Measurements from ENCODE around the gene IL16.

The IL16 gene

GRCh38 chr15:81297147-81297572 is 100.5 kb downstream of the IL16 start:
- no peak for DNase-seq

GRCh38 chr15:81297603-81298575 is 101.2 kb downstream of the IL16 start:
- no peak for DNase-seq

- no peak for DNase-seq
Observed at GRCh38 chr15:81298611-81299010, 101.9 kb downstream of the IL16 start.

- no peak for DNase-seq
Observed at GRCh38 chr15:81299156-81299555, 102.5 kb downstream of the IL16 start.

GRCh38 chr15:81299630-81300273 is 103.1 kb downstream of the IL16 start:
- DNase-seq, result no peak

- no peak for DNase-seq
Observed at GRCh38 chr15:81301385-81301784, 104.7 kb downstream of the IL16 start.

GRCh38 chr15:81301815-81302399 is 105.2 kb downstream of the IL16 start:
- no peak for DNase-seq

GRCh38 chr15:81302701-81303109 is 106.0 kb downstream of the IL16 start:
- no peak for DNase-seq

GRCh38 chr15:81303244-81304225 is 106.9 kb downstream of the IL16 start:
- no peak for DNase-seq

- DNase-seq, result no peak
Observed at GRCh38 chr15:81304226-81304625, 107.5 kb downstream of the IL16 start.

- DNase-seq, result no peak
Observed at GRCh38 chr15:81308260-81308659, 111.6 kb downstream of the IL16 start.

GRCh38 chr15:81309647-81310450 is 113.2 kb downstream of the IL16 start:
- no peak for DNase-seq

- no peak for DNase-seq
Observed at GRCh38 chr15:81310480-81310879, 113.8 kb downstream of the IL16 start.

- no peak for DNase-seq
Observed at GRCh38 chr15:81311752-81312464, 115.2 kb downstream of the IL16 start.

GRCh38 chr15:81312790-81313543 is 116.3 kb downstream of the IL16 start:
- DNase-seq, result no peak

- no peak for DNase-seq
Observed at GRCh38 chr15:81313686-81314085, 117.0 kb downstream of the IL16 start.

GRCh38 chr15:81314378-81314777 is 117.7 kb downstream of the IL16 start:
- DNase-seq, result no peak

- DNase-seq, result no peak
Observed at GRCh38 chr15:81315452-81316175, 118.9 kb downstream of the IL16 start.

- no peak for DNase-seq
Observed at GRCh38 chr15:81316267-81316666, 119.6 kb downstream of the IL16 start.

Data from NCI-H2029 (cell line).